ENCODE results near the gene AVP. TPM values are rescaled to one million over a fixed set of nuclear protein-coding genes. Genes with fewer than 3 reads are reported as not detected.

Gene AVP
- total and polyA plus RNA-seq, 9 of the 15 experiments (the other 6 are each of a cell fraction or from before 2014, with no cell fraction given) = not detected

- Histone ChIP-seq H3K4me2 (ENCODE audit: insufficient read depth, low read length) (no peak overlapping the region), H2AFZ (ENCODE audit: low read depth, low read length) (no peak overlapping the region), H4K20me1 (replicated peaks; ENCODE audit: control insufficient read depth, insufficient read depth, low read length) (no peaks in the 10 kb centered on the region), H3K9me3 (replicated peaks; ENCODE audit: control insufficient read depth, insufficient read depth, low read depth, low read length) (no peaks in the 10 kb centered on the region), H3K27ac (ENCODE audit: extremely low read depth, low read depth, low read length) (no peak overlapping the region), H3K9ac (ENCODE audit: insufficient read depth in 1 of 2, low read depth in 2 of 2, low read length in 2 of 2) (peak overlapping the region in 1 of 2 experiments; percentile 71; a peak in 2 of 4 replicates), H3K9me1 (ENCODE audit: control insufficient read depth, insufficient read depth, low read length) (no peaks in the 10 kb centered on the region), H3K36me3 (ENCODE audit: control insufficient read depth, insufficient read depth, low read length) (no peaks in the 10 kb centered on the region), H3K4me3 (no peak overlapping the region), H3K27me3 (ENCODE audit: control insufficient read depth in 2 of 2, insufficient read depth in 2 of 2, low read length in 2 of 2) (no peaks in the 10 kb centered on the region), H3K4me1 (replicated peaks in 1 of 2; ENCODE audit: control insufficient read depth in 2 of 2, insufficient read depth in 2 of 2, low read length in 2 of 2) (peaks cover 10 to 23% of the 10 kb centered on the region in 2 experiments; a peak in 4 of 5 replicates), H3K79me2 (ENCODE audit: control insufficient read depth, insufficient read depth, low read length) (no peaks in the 10 kb centered on the region)
- ChIA-PET CTCF (ENCODE audit: low intra/inter-chr PET ratio) (no interaction called here), POLR2A (interaction anchor here (1.1 kb wide), 1 partner anchor 20 kb away, joined by 3 read pairs; no protein-coding TSS in a partner anchor)
- TF ChIP-seq ZNF311 (CRISPR knock-in tag; IDR thresholded peaks at IDR 0.05) (no peak), ZNF3 (CRISPR knock-in tag; IDR thresholded peaks at IDR 0.05) (no peak), MCM2 (IDR thresholded peaks at IDR 0.05; ENCODE audit: low read depth) (no peak), FOXP1 (CRISPR knock-in tag; IDR thresholded peaks at IDR 0.05) (no peak), ZNF121 (CRISPR knock-in tag; conservative IDR thresholded peaks at IDR 0.05) (no peak), NFIX (CRISPR knock-in tag; IDR thresholded peaks at IDR 0.05; ENCODE audit: low read depth) (no peak)
- no TSS peak for BruUV-seq (replicated peaks)
- DNase-seq (ENCODE audit: extremely low read depth in 1 of 4, low spot score in 3 of 4) = no peak
- in situ Hi-C loops (cut with MboI) (no loop called here), intact Hi-C loops (cut with micrococcal nuclease) (no loop called here)
- WGBS (ENCODE audit: insufficient coverage, low coverage, missing lambda C conversion rate) = 58% methylated on average over 8 of the region's 13 CpGs
- ATAC-seq = no peak
- FAIRE-seq = no peak
Measured at GRCh38 chr20:3094848-3095629, 10.5 kb upstream of the AVP start.

Data from K562 (cell line).